Measurements from ENCODE around the gene PDSS1. TPM values are rescaled to one million over a fixed set of nuclear protein-coding genes. Genes with fewer than 3 reads are reported as not detected.

PDSS1 gene
- total and polyA plus RNA-seq, 4 donors: 8.3 to 16.8 (median 10.6) TPM

DNA sequence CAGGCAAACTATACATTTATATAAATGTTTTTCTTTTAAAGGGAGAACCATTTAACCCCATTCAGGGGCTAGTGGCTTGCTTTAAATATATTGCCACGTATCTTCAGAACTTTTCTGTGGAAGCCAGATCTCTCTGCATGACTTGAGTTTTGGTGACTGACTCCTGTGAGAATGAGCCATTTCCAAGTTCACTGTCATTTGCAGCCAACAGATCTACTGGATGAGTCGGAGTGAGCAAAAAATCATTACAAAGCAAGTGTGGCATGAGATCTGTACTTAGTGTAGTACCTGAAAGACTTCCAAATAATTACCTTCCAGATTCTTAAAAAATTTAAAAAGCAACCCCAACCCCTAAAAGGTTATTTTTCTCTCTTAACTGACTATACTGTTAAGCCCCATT, 45.6 kb downstream of the PDSS1 start:
- TF ChIP-seq, protein P1, sequence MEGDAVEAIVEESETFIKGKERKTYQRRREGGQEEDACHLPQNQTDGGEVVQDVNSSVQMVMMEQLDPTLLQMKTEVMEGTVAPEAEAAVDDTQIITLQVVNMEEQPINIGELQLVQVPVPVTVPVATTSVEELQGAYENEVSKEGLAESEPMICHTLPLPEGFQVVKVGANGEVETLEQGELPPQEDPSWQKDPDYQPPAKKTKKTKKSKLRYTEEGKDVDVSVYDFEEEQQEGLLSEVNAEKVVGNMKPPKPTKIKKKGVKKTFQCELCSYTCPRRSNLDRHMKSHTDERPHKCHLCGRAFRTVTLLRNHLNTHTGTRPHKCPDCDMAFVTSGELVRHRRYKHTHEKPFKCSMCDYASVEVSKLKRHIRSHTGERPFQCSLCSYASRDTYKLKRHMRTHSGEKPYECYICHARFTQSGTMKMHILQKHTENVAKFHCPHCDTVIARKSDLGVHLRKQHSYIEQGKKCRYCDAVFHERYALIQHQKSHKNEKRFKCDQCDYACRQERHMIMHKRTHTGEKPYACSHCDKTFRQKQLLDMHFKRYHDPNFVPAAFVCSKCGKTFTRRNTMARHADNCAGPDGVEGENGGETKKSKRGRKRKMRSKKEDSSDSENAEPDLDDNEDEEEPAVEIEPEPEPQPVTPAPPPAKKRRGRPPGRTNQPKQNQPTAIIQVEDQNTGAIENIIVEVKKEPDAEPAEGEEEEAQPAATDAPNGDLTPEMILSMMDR (IDR thresholded peaks at IDR 0.05; ENCODE audit: control extremely low read depth, extremely low read depth): no peak
- ATAC-seq (ENCODE audit: insufficient read depth, low FRiP score): no peak
- 93 to 100% methylated on average over 2 of the region's 2 CpGs for WGBS, 2 donors

DNA sequence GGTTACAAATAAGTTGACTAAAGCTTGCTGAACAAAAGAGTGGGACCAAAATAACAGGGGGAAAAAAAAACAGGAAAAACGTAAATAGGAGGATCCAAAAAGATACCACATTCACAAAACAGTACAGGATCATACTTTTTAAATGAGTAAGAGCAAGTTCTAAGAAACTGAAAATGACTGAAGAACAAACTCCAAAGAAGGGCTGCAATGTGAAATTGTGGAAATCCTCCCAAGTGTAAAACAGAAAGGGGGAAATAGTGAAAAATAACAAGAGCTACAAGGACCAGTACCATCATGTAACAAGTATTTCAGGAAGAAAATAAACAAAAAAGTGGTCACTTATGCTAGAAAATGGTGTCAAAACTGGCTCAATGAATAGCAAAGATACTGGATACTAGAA, 46.3 kb downstream of the PDSS1 start:
- no peak overlapping the region for H3K9ac ChIP-seq (ENCODE audit: insufficient read depth in 1 of 2, low read length in 2 of 2)
- ATAC-seq (ENCODE audit: insufficient read depth, low FRiP score) (no peak), DNase-seq (no peak)
- H3K4me3 ChIP-seq: no peak overlapping the region
- H3K4me1 ChIP-seq (ENCODE audit: control insufficient read depth in 5 of 5, insufficient read depth in 5 of 5, low read length in 5 of 5): no peaks in the 10 kb centered on the region
- TF ChIP-seq, protein P1 (IDR thresholded peaks at IDR 0.05; ENCODE audit: control extremely low read depth, extremely low read depth): no peak
- H3K27ac ChIP-seq (ENCODE audit: low read depth in 1 of 2, low read length in 1 of 2): no peak overlapping the region
- WGBS, 2 donors: 89 to 91% methylated on average over 1 of the region's 1 CpG
- no peaks in the 10 kb centered on the region for H3K9me3 ChIP-seq (ENCODE audit: control insufficient read depth in 4 of 4, insufficient read depth in 3 of 4, low read length in 3 of 4)
- H3K27me3 ChIP-seq (ENCODE audit: control insufficient read depth in 3 of 3, insufficient read depth in 3 of 3, low read length in 2 of 3): no peaks in the 10 kb centered on the region
- peaks cover 12 to 16% (median 14%) of the 10 kb centered on the region in 4 donors for H3K36me3 ChIP-seq (ENCODE audit: control insufficient read depth in 4 of 4, insufficient read depth in 4 of 4, low read length in 4 of 4)

More for the DNA sequence above, 45.6 kb downstream of the PDSS1 start:
- no peak overlapping the region for H3K27ac ChIP-seq (ENCODE audit: low read depth in 1 of 2, low read length in 1 of 2)
- no peak overlapping the region for H3K9ac ChIP-seq (ENCODE audit: insufficient read depth in 1 of 2, low read length in 2 of 2)
- DNase-seq: no peak
- H3K27me3 ChIP-seq (ENCODE audit: control insufficient read depth in 3 of 3, insufficient read depth in 3 of 3, low read length in 2 of 3): no peaks in the 10 kb centered on the region
- peaks cover 11 to 19% (median 13%) of the 10 kb centered on the region in 4 donors for H3K36me3 ChIP-seq (ENCODE audit: control insufficient read depth in 4 of 4, insufficient read depth in 4 of 4, low read length in 4 of 4)
- no peaks in the 10 kb centered on the region for H3K9me3 ChIP-seq (ENCODE audit: control insufficient read depth in 4 of 4, insufficient read depth in 3 of 4, low read length in 3 of 4)
- H3K4me1 ChIP-seq (ENCODE audit: control insufficient read depth in 5 of 5, insufficient read depth in 5 of 5, low read length in 5 of 5): no peaks in the 10 kb centered on the region
- no peak overlapping the region for H3K4me3 ChIP-seq

DNA sequence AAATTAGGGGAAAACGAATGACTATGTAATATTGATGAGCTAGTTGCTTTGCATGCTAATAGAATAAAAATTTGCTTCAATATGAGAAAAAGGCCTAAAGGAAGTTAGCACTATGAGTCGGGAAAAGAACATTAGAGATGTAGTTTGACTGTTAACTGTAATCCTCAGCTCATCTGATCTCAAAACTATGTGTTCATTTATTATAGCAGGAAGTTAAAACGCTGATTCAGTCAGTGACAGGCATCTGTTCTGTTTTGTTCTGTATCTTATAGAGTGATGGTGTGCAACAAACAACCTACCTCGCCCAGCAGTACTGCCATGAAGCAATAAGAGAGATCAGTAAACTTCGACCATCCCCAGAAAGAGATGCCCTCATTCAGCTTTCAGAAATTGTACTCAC, 48.6 kb downstream of the PDSS1 start:
- H3K9me3 ChIP-seq (ENCODE audit: control insufficient read depth in 4 of 4, insufficient read depth in 3 of 4, low read length in 3 of 4): no peaks in the 10 kb centered on the region
- no peak overlapping the region for H3K9ac ChIP-seq (ENCODE audit: insufficient read depth in 1 of 2, low read length in 2 of 2)
- TF ChIP-seq, protein P1 (IDR thresholded peaks at IDR 0.05; ENCODE audit: control extremely low read depth, extremely low read depth): no peak
- no peaks in the 10 kb centered on the region for H3K4me1 ChIP-seq (ENCODE audit: control insufficient read depth in 5 of 5, insufficient read depth in 5 of 5, low read length in 5 of 5)
- no peaks in the 10 kb centered on the region for H3K27me3 ChIP-seq (ENCODE audit: control insufficient read depth in 3 of 3, insufficient read depth in 3 of 3, low read length in 2 of 3)
- H3K36me3 ChIP-seq (ENCODE audit: control insufficient read depth in 4 of 4, insufficient read depth in 4 of 4, low read length in 4 of 4): peaks cover 11 to 16% (median 14%) of the 10 kb centered on the region in 4 donors
- no peak overlapping the region for H3K4me3 ChIP-seq
- WGBS, 2 donors: 74 to 78% methylated on average over 5 of the region's 5 CpGs
- no peak for ATAC-seq (ENCODE audit: insufficient read depth, low FRiP score)
- H3K27ac ChIP-seq (ENCODE audit: low read depth in 1 of 2, low read length in 1 of 2): no peak overlapping the region
- no peak for DNase-seq

DNA sequence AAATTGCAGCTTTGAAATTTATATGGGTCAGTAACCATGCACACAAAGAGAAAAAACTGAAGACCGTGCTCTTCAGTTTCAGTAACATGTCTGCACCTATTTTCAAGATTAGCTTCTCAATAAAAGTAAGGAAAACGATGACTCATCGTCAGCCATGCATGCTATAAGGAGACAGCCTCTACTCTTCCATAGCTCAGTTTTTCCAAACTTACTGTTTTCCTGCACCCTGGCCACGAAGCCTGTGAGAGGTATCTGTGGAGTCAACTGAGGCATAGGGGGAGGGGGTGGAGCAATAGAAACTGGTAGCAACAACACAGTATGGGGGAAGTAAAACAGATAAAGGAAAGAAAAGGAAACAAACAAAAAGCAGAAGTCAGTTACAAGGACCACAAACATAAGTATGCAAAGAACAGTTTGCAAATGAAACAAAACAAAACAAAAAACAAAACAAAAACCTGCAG, 58.0 kb downstream of the PDSS1 start:
- ATAC-seq (ENCODE audit: insufficient read depth, low FRiP score): no peak
- no peak overlapping the region for H3K4me3 ChIP-seq
- no peak overlapping the region for H3K9ac ChIP-seq (ENCODE audit: insufficient read depth in 1 of 2, low read length in 2 of 2)
- no peak overlapping the region for H3K27ac ChIP-seq (ENCODE audit: low read depth in 1 of 2, low read length in 1 of 2)
- DNase-seq: no peak
- H3K36me3 ChIP-seq (ENCODE audit: control insufficient read depth in 4 of 4, insufficient read depth in 4 of 4, low read length in 4 of 4): peaks cover 4 to 14% (median 6%) of the 10 kb centered on the region in 4 donors
- TF ChIP-seq, protein P1 (IDR thresholded peaks at IDR 0.05; ENCODE audit: control extremely low read depth, extremely low read depth): no peak
- no peaks in the 10 kb centered on the region for H3K9me3 ChIP-seq (ENCODE audit: control insufficient read depth in 4 of 4, insufficient read depth in 3 of 4, low read length in 3 of 4)
- no peaks in the 10 kb centered on the region for H3K4me1 ChIP-seq (ENCODE audit: control insufficient read depth in 5 of 5, insufficient read depth in 5 of 5, low read length in 5 of 5)
- 82 to 87% methylated on average over 4 of the region's 4 CpGs for WGBS, 2 donors
- H3K27me3 ChIP-seq (ENCODE audit: control insufficient read depth in 3 of 3, insufficient read depth in 3 of 3, low read length in 2 of 3): no peaks in the 10 kb centered on the region
